Liver (tissue), 9 donors: Measurements from ENCODE around the gene WDR82. TPM values are rescaled to one million over a fixed set of nuclear protein-coding genes. Genes with fewer than 3 reads are reported as not detected.

ENCODE experiments used
- DNase-seq: peaks from one replicate; pipeline ENCODE4 v3.0.0-alpha.2; 2017; ENCODE audit warnings: low spot score
- H3K27ac ChIP-seq, 2 donors: one replicate each; pipeline ENCODE4 v1.7.0; 2013; ENCODE audit warnings: inconsistent platforms in 2 of 2, low read length in 2 of 2, control low read depth in 1 of 2, low read depth in 1 of 2, mild to moderate bottlenecking in 1 of 2
- H3K27me3 ChIP-seq, 4 donors: one replicate each; pipeline versions ENCODE4 v1.6.1 to v1.7.0; 2013; ENCODE audit warnings: low read length in 3 of 4, inconsistent platforms in 1 of 4, mild to moderate bottlenecking in 1 of 4, moderate library complexity in 1 of 4; ENCODE audit not compliant: control insufficient read depth in 4 of 4, insufficient read depth in 4 of 4
- H3K36me3 ChIP-seq, 4 donors: one replicate each; pipeline versions ENCODE4 v1.6.1 to v1.7.0; 2013; ENCODE audit warnings: low read length in 3 of 4, mild to moderate bottlenecking in 3 of 4, low read depth in 1 of 4, moderate library complexity in 1 of 4; ENCODE audit not compliant: control insufficient read depth in 4 of 4, insufficient read depth in 3 of 4
- H3K4me1 ChIP-seq, 4 donors: one replicate each; pipeline versions ENCODE4 v1.6.1 to v1.7.0; 2013; ENCODE audit warnings: low read length in 3 of 4, mild to moderate bottlenecking in 3 of 4, moderate library complexity in 1 of 4; ENCODE audit not compliant: control insufficient read depth in 4 of 4, insufficient read depth in 4 of 4
- H3K4me3 ChIP-seq, 3 donors: one replicate each; pipeline versions ENCODE4 v1.6.1 to v1.7.0; 2013; ENCODE audit warnings: low read length in 3 of 3, control low read depth in 1 of 3, low read depth in 1 of 3, mild to moderate bottlenecking in 1 of 3
- H3K9ac ChIP-seq, 2 donors: one replicate each; pipeline ENCODE4 v1.7.0; 2013; ENCODE audit warnings: low read length in 2 of 2, mild to moderate bottlenecking in 2 of 2, moderate library complexity in 2 of 2, control low read depth in 1 of 2, low read depth in 1 of 2
- H3K9me3 ChIP-seq, 4 donors: one replicate each; pipeline versions ENCODE4 v1.6.1 to v1.7.0; 2013; ENCODE audit warnings: low read length in 3 of 4; ENCODE audit not compliant: control insufficient read depth in 4 of 4
- EGR1 ChIP-seq, 2 donors: IDR thresholded peaks; 2 replicates each; pipeline ENCODE4 v1.6.1; 2016 to 2018; ENCODE audit warnings: antibody characterized with exemption in 2 of 2, low read depth in 2 of 2
- GABPA ChIP-seq, 2 donors: IDR thresholded peaks in 1 of 2; conservative IDR thresholded peaks in 1 of 2; 2 replicates each; pipeline ENCODE4 v1.6.1; 2016; ENCODE audit warnings: antibody characterized with exemption in 2 of 2, mild to moderate bottlenecking in 1 of 2, moderate library complexity in 1 of 2
- HNF4A ChIP-seq, 2 donors: conservative IDR thresholded peaks; 2 replicates each; pipeline ENCODE4 v1.6.1; 2016; ENCODE audit warnings: antibody characterized with exemption in 2 of 2, mild to moderate bottlenecking in 2 of 2
- HNF4G ChIP-seq: IDR thresholded peaks from 2 replicates; pipeline ENCODE4 v1.6.1; 2016; ENCODE audit warnings: antibody characterized with exemption
- JUND ChIP-seq, 2 donors: IDR thresholded peaks; 2 replicates each; pipeline ENCODE4 v1.6.1; 2016; ENCODE audit warnings: antibody characterized with exemption in 2 of 2
- NR2F2 ChIP-seq: IDR thresholded peaks from 2 replicates; pipeline ENCODE4 v1.6.1; 2016; ENCODE audit warnings: antibody characterized with exemption
- RAD21 ChIP-seq, 2 donors: IDR thresholded peaks; 2 replicates each; pipeline ENCODE4 v1.6.1; 2016; ENCODE audit warnings: antibody characterized with exemption in 2 of 2, mild to moderate bottlenecking in 2 of 2
- TAF1 ChIP-seq: conservative IDR thresholded peaks from 2 replicates; pipeline ENCODE4 v1.6.1; 2016; ENCODE audit warnings: antibody characterized with exemption, mild to moderate bottlenecking
- YY1 ChIP-seq: IDR thresholded peaks from 2 replicates; pipeline ENCODE4 v1.6.1; 2016; ENCODE audit warnings: antibody characterized with exemption, mild to moderate bottlenecking
- WGBS: extraction: QIAGEN DNeasy Blood & Tissue Kit; methylation state at CpG from one replicate; pipeline ENCODE4 v1.1.7; 2013; 5-methylcytosine and 5-hydroxymethylcytosine counted together
- polyA plus RNA-seq, 2 donors: library from polyadenylated mRNA; stranded (reverse) in 1 of 2; unstranded in 1 of 2; fragments of 200-250 nt in 1 of 2; fragments of >200 nt in 1 of 2; fragmentation: Nextera tagmentation in 1 of 2; extraction: Ambion mirVana in 1 of 2; gene quantifications; one replicate each; pipeline versions ENCODE4 v1.2.1 to v1.2.3, GENCODE V29; 2013 to 2015
- total RNA-seq, 2 donors: library from RNA; depleted of rRNA; stranded (reverse); fragments of >200 nt; gene quantifications; one replicate each; pipeline ENCODE4 v1.2.3, GENCODE V29; 2014
- TF ChIP-seq, protein P1 (sequence below): fragments of 150-350 bp; IDR thresholded peaks from 2 replicates; pipeline ENCODE4 v1.5.1; 2017; ENCODE audit warnings: improper control_type of control experiment, low read depth, low read length; ENCODE audit not compliant: missing input control
- donor health status: healthy.
- donor health status: healthy.
- donor health status: healthy.
- donor health status: healthy.
- donor health status: healthy.

Gene WDR82
- total and polyA plus RNA-seq, 4 donors, result 4.3 to 44.3 (median 25.5) TPM

DNA sequence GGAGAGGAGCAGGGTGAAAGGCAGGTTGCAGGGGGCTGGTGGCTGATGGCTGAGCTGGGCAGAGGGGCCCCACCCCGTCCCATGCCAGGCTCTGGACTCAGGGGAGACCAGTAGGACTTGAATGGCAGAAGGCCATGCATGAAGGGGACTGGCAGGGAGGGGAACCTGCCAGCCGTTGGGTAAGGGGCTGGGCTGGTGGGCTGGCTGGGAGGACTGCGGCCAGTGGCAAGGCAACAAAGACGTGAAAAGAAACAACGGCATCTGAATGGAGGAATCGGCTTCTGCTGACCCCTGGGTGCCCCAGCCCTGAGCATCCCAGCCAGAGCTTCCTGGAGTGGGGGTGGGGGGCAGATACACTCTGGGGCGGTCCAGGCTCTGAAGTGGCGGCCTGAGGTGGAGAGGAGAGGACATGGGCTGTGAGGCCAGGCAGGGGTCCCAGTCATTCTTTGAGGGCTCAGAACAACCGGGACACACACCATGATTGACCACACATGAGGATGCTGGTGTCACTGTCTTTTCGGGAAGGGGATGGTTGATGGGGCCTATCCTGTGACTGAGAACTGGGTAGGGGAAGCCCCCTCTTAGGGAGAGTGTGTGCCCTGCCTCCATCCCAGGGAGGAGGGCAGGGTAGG, 20.9 kb upstream of the WDR82 start (continued):
- TF ChIP-seq, protein P1, sequence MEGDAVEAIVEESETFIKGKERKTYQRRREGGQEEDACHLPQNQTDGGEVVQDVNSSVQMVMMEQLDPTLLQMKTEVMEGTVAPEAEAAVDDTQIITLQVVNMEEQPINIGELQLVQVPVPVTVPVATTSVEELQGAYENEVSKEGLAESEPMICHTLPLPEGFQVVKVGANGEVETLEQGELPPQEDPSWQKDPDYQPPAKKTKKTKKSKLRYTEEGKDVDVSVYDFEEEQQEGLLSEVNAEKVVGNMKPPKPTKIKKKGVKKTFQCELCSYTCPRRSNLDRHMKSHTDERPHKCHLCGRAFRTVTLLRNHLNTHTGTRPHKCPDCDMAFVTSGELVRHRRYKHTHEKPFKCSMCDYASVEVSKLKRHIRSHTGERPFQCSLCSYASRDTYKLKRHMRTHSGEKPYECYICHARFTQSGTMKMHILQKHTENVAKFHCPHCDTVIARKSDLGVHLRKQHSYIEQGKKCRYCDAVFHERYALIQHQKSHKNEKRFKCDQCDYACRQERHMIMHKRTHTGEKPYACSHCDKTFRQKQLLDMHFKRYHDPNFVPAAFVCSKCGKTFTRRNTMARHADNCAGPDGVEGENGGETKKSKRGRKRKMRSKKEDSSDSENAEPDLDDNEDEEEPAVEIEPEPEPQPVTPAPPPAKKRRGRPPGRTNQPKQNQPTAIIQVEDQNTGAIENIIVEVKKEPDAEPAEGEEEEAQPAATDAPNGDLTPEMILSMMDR, result no peak

DNA sequence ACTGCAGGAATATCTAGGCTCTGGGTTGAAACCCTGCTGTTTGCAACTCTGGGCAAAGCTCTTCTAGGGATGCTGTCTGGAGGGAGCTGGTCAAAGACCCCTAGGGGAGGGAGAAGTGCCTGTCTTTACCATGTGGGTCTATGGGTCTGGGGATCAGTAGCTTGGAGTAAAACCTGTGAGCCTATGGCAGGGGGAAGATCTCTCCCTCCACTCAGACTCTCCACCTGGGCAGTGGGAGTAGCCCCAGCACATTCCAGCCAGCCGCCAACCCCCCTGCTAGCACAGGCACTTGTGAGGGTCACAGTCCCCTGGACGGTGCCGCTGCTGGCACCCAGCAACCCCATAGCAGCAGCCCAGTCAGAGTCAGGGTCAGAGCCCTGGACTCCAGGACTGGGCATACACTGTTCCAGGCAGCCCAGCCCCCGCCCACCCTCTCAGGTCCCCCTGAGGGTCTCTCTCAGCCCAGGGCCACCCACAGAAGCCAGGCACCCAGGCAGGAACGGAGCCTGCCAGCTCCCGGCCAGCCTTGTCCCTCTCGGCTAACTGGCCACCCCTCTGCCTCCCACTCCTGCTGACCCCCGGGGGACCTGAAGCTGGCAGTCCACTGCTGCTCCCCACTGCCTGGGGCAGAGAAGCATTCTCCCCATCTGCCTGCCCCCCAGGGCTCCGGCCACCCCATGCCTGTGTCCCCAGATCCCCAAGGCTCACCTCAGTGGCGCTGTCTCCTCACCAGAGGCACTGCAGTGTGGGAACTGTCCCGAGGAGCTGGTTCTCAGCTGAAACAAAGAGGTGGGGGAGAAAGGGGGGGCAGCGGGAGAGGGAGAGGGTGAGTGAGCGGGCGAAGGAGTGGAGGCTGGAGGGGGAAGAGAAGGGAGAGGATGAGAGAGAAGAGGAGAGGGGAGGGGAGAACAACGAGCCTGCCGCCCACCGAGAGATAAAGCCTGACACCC, 20.0 kb upstream of the WDR82 start:
- DNase-seq, result no peak
- H3K27ac ChIP-seq, result peak overlapping the region in 1 of 2 donors; percentile 24
- H3K4me3 ChIP-seq, result no peak overlapping the region
- H3K9ac ChIP-seq, result no peak overlapping the region
- peaks cover 2 to 66% (median 29%) of the 10 kb centered on the region in 4 donors for H3K4me1 ChIP-seq
- TF ChIP-seq HNF4A (conservative IDR thresholded peaks at IDR 0.05) (peak in 1 of 2 donors; percentile 19), NR2F2 (no peak)
- 17% methylated on average over 17 of the region's 17 CpGs for WGBS
- H3K27me3 ChIP-seq, result no peaks in the 10 kb centered on the region
- H3K9me3 ChIP-seq, result no peaks in the 10 kb centered on the region
- peaks cover 0 to 2% (median under 1%) of the 10 kb centered on the region in 4 donors for H3K36me3 ChIP-seq

DNA sequence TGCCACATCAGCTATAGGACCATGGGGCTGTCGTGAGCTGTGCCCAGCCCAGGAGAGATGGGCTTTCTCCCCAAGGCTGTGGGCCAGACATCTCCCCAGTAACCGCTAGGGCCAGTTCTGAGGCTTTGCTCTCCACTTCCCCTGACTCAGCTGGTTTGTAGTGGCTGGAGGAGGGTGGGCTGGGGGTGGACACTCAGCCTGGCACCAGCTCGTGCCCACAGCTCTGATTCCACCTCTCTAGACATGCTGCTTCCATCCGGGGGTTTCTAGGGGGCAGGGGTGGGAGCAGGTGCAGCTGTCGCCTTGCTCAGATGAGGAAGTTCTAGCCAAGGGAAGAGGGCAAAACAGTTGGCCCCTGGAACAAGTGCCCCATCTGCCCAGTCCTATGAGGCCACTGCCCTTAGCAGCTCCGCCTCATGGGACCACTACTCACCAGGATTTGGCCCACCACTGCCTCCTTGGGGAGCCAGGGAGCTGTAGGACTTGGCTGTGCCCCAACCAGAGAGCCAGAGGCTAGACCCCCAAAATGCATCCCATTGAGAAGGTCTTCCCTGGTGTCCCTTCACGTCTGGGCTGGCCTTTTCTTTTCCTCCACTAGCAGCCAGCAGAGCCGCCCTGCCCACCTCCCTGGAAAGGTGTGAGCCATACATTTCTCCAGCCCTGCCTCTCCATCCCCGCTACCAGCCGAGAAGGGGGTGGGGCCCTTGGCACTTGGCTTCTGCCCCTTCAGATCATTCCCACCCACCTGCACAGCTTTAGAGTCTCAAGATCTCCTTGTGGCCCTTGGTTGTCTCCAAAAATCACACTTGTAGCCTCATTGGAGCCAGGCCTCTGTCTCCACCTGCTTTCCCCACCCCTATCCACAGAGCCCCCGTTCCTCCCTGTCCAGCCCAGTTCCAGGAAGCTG, 19.0 kb upstream of the WDR82 start:
- 42% methylated on average over 11 of the region's 11 CpGs for WGBS
- H3K4me1 ChIP-seq, result peaks cover 3 to 75% (median 38%) of the 10 kb centered on the region in 4 donors
- no peak for TF ChIP-seq HNF4G
- H3K27me3 ChIP-seq, result no peaks in the 10 kb centered on the region
- peak overlapping the region in 1 of 2 donors; percentile 6 for H3K27ac ChIP-seq
- no peak overlapping the region for H3K9ac ChIP-seq
- DNase-seq, result no peak
- H3K36me3 ChIP-seq, result peaks cover 2 to 6% (median 3%) of the 10 kb centered on the region in 4 donors
- H3K4me3 ChIP-seq, result no peak overlapping the region
- no peaks in the 10 kb centered on the region for H3K9me3 ChIP-seq

DNA sequence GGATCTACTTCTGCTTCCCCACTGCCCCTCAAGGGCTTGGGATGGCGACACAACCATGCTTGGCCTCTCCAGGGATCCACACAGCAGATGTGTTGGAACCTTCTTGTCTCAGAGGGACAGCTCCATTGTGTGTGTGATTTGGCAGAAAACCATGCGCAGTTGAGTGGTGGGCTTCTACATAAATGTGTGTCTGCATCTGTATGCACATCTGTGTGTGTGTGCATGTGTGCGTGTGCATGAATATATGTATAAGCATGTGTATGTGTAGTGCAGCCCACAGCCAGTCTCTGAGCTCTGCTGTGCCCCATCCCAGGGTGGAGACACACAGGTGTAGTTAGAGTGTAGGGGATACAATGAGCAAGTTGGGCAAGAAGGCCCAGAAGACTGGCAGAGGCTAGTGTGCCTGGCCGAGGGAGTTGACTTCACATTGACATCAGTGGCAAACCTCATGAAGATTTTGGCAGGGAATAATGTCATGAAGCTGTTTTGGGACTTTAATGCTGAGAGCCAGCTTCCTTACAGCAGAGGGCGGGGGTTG, 17.3 kb upstream of the WDR82 start:
- peaks cover 3 to 6% (median 5%) of the 10 kb centered on the region in 4 donors for H3K36me3 ChIP-seq
- TF ChIP-seq HNF4A (conservative IDR thresholded peaks at IDR 0.05) (no peak), GABPA (IDR thresholded peaks at IDR 0.05 in 1 of 2, conservative IDR thresholded peaks at IDR 0.05 in 1 of 2) (no peak), RAD21 (IDR thresholded peaks at IDR 0.05) (no peak), TAF1 (no peak), YY1 (no peak), HNF4G (no peak), JUND (IDR thresholded peaks at IDR 0.05) (no peak), EGR1 (IDR thresholded peaks at IDR 0.05; ENCODE audit: low read depth in 2 of 2) (no peak)
- TF ChIP-seq, protein P1, result no peak
- no peak overlapping the region for H3K9ac ChIP-seq
- H3K9me3 ChIP-seq, result no peaks in the 10 kb centered on the region
- H3K4me3 ChIP-seq, result no peak overlapping the region
- DNase-seq, result no peak
- H3K27ac ChIP-seq, result no peak overlapping the region
- 86% methylated on average over 5 of the region's 5 CpGs for WGBS
- H3K4me1 ChIP-seq, result peaks cover 6 to 92% (median 50%) of the 10 kb centered on the region in 4 donors
- no peaks in the 10 kb centered on the region for H3K27me3 ChIP-seq
